Keratinocyte (primary cell): ENCODE data around the gene PLPP3. TPM values are rescaled to one million over a fixed set of nuclear protein-coding genes. Genes with fewer than 3 reads are reported as not detected.

Experiments used
- DNase-seq: peaks from one replicate; pipeline ENCODE4 v3.0.0-alpha.2; 2011; ENCODE audit warnings: low read depth, missing footprints, low spot score
- FAIRE-seq: peaks from 2 replicates; lab custom pipeline; 2011; peaks lifted over from hg19 to GRCh38; lab: Jason Lieb, UNC
- H2AFZ ChIP-seq: 2 replicates; pipeline ENCODE4 v1.6.0; 2012; ENCODE audit warnings: low read length, control low read depth, inconsistent platforms; ENCODE audit not compliant: control insufficient read depth
- H3K27ac ChIP-seq: 2 replicates; pipeline ENCODE4 v1.5.1; 2011; ENCODE audit warnings: low read length; ENCODE audit not compliant: control insufficient read depth, insufficient read depth
- H3K27me3 ChIP-seq: 3 replicates; pipeline ENCODE4 v1.6.0; 2011; ENCODE audit warnings: low read length; ENCODE audit not compliant: control insufficient read depth, insufficient read depth; ENCODE audit errors: extremely low read depth
- H3K36me3 ChIP-seq, 2 experiments: 2 replicates in 1 of 2; 3 replicates in 1 of 2; pipeline ENCODE4 v1.5.1; 2011; ENCODE audit warnings: low read length in 2 of 2, mild to moderate bottlenecking in 1 of 2; ENCODE audit not compliant: control insufficient read depth in 2 of 2, insufficient read depth in 2 of 2; ENCODE audit errors: extremely low read depth in 1 of 2
- H3K4me1 ChIP-seq: 3 replicates; pipeline ENCODE4 v1.5.1; 2011; ENCODE audit warnings: low read length; ENCODE audit not compliant: control insufficient read depth, insufficient read depth; ENCODE audit errors: extremely low read depth
- H3K4me2 ChIP-seq: 3 replicates; pipeline ENCODE4 v1.6.0; 2011; ENCODE audit warnings: low read depth, low read length; ENCODE audit not compliant: control insufficient read depth, insufficient read depth; ENCODE audit errors: extremely low read depth
- H3K4me3 ChIP-seq, 3 experiments: fragments of 200-600 bp in 1 of 3; sonication (generic) in 1 of 3; 2 replicates in 2 of 3; 3 replicates in 1 of 3; pipeline ENCODE4 v1.5.1; 2011 to 2016; ENCODE audit warnings: low read length in 3 of 3, mild to moderate bottlenecking in 3 of 3, control low read depth in 2 of 3, inconsistent platforms in 1 of 3, low read depth in 1 of 3, mixed read lengths in 1 of 3, mixed run types in 1 of 3, moderate library complexity in 1 of 3; ENCODE audit not compliant: control insufficient read depth in 2 of 3, insufficient read depth in 2 of 3; ENCODE audit errors: extremely low read depth in 1 of 3
- H3K79me2 ChIP-seq: 2 replicates; pipeline ENCODE4 v1.6.0; 2012; ENCODE audit warnings: low read length; ENCODE audit not compliant: control insufficient read depth, insufficient read depth
- H3K9ac ChIP-seq: 3 replicates; pipeline ENCODE4 v1.6.0; 2011; ENCODE audit warnings: low read length; ENCODE audit not compliant: control insufficient read depth, insufficient read depth; ENCODE audit errors: extremely low read depth
- H3K9me1 ChIP-seq: 3 replicates; pipeline ENCODE4 v1.6.0; 2011; ENCODE audit warnings: low read length; ENCODE audit not compliant: control insufficient read depth, insufficient read depth; ENCODE audit errors: extremely low read depth
- H3K9me3 ChIP-seq: 2 replicates; pipeline ENCODE4 v1.5.1; 2012; ENCODE audit warnings: low read depth, low read length; ENCODE audit not compliant: control insufficient read depth
- H4K20me1 ChIP-seq: 3 replicates; pipeline ENCODE4 v1.6.0; 2011; ENCODE audit warnings: low read length; ENCODE audit not compliant: control insufficient read depth, insufficient read depth; ENCODE audit errors: extremely low read depth
- EZH2 ChIP-seq: IDR thresholded peaks from one replicate; pipeline ENCODE4 v1.6.1; 2012; ENCODE audit warnings: inconsistent platforms, mild to moderate bottlenecking, low read length, moderate library complexity
- dilution Hi-C: fragments of 300-500 bp; cut with MboI; formaldehyde crosslinking; loops from one replicate; pipeline ENCODE4 v1.7.0; 2020; ENCODE audit warnings: low sequenced_read_pairs; ENCODE audit not compliant: extremely low pct_ligation_motif_present
- polyA plus RNA-seq, 5 experiments: library from polyadenylated mRNA; depleted of rRNA in 3 of 5; stranded (reverse) in 3 of 5; stranded (forward) in 1 of 5; unstranded in 1 of 5; fragments of >200 nt; gene quantifications; 1 replicate in 1 of 5; 2 replicates in 3 of 5; 3 replicates in 1 of 5; pipeline versions ENCODE4 v1.2.1 to v1.2.3, GENCODE V29; 2011 to 2012; ENCODE audit warnings: missing spikeins in 2 of 5, low read depth in 1 of 5, low replicate concordance in 1 of 5
- TF ChIP-seq, protein P1 (sequence below), 3 experiments: IDR thresholded peaks in 1 of 3; conservative IDR thresholded peaks in 1 of 3; optimal IDR thresholded peaks in 1 of 3; 2 replicates in 2 of 3; 3 replicates in 1 of 3; pipeline versions ENCODE3 to v1.5.1; 2011; ENCODE audit warnings: low read length in 3 of 3, mild to moderate bottlenecking in 3 of 3, moderate library complexity in 2 of 3, control low read depth in 1 of 3, inconsistent platforms in 1 of 3; ENCODE audit not compliant: insufficient read depth in 2 of 3; ENCODE audit errors: extremely low read depth in 1 of 3

PLPP3 gene
- polyA plus RNA-seq, 1 donor (not counting 4 experiments of a cell fraction or from before 2014, with no cell fraction given): 4.0 TPM

DNA sequence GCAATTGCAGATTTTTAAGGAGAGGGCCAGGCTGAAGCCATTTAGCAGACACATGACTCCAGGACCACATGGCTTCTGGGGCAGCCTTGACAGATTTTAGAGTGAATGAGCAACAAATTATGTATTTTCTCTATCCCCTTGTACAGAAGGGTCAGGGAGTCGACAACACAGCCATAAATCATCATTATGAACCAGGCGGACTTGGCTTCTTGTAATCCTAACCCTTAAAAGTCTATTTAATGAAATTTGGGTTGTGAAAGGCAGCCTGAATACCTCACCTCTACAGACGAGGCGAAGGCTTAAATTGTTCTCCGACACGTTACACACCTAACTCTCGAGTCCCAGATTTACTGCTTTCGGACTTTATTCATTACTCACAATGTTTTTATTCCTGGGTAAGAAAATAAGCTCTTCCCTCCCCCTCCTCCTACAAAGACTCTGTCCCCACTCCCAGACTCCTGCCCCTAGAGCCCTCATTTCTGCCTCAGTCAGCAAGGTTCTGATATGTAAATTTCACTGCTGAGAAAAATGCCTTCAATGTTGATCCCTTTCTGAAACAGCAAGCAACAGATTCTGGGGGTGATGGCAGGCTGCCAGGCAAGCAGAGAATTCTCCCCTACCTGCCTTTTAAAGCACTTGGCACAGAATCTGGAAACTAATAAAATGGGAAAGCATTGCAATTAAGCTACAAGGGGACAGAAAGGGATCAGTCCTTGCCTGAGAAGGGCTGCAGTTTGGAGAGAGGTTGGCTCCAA, 51.6 kb downstream of the PLPP3 start:
- no peak for TF ChIP-seq EZH2
- TF ChIP-seq, protein P1, sequence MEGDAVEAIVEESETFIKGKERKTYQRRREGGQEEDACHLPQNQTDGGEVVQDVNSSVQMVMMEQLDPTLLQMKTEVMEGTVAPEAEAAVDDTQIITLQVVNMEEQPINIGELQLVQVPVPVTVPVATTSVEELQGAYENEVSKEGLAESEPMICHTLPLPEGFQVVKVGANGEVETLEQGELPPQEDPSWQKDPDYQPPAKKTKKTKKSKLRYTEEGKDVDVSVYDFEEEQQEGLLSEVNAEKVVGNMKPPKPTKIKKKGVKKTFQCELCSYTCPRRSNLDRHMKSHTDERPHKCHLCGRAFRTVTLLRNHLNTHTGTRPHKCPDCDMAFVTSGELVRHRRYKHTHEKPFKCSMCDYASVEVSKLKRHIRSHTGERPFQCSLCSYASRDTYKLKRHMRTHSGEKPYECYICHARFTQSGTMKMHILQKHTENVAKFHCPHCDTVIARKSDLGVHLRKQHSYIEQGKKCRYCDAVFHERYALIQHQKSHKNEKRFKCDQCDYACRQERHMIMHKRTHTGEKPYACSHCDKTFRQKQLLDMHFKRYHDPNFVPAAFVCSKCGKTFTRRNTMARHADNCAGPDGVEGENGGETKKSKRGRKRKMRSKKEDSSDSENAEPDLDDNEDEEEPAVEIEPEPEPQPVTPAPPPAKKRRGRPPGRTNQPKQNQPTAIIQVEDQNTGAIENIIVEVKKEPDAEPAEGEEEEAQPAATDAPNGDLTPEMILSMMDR (optimal IDR thresholded peaks at IDR 0.05 in 1 of 3, IDR thresholded peaks at IDR 0.05 in 1 of 3, conservative IDR thresholded peaks at IDR 0.05 in 1 of 3; ENCODE audit: extremely low read depth in 1 of 3, insufficient read depth in 2 of 3, low read length in 3 of 3): no peak
- dilution Hi-C loops: no loop called here
- H3K27me3 ChIP-seq: no peaks in the 10 kb centered on the region
- no peak overlapping the region for H3K4me3 ChIP-seq
- H4K20me1 ChIP-seq: no peaks in the 10 kb centered on the region
- H3K9ac ChIP-seq: no peak overlapping the region
- H2AFZ ChIP-seq: no peak overlapping the region
- no peak overlapping the region for H3K27ac ChIP-seq
- H3K4me1 ChIP-seq: peaks cover 7% of the 10 kb centered on the region
- no peaks in the 10 kb centered on the region for H3K79me2 ChIP-seq
- H3K36me3 ChIP-seq: peaks cover 0 to 1% of the 10 kb centered on the region in 2 experiments
- FAIRE-seq (no peak), DNase-seq (no peak)
- H3K9me1 ChIP-seq: no peaks in the 10 kb centered on the region
- H3K9me3 ChIP-seq: no peaks in the 10 kb centered on the region
- H3K4me2 ChIP-seq: no peak overlapping the region

DNA sequence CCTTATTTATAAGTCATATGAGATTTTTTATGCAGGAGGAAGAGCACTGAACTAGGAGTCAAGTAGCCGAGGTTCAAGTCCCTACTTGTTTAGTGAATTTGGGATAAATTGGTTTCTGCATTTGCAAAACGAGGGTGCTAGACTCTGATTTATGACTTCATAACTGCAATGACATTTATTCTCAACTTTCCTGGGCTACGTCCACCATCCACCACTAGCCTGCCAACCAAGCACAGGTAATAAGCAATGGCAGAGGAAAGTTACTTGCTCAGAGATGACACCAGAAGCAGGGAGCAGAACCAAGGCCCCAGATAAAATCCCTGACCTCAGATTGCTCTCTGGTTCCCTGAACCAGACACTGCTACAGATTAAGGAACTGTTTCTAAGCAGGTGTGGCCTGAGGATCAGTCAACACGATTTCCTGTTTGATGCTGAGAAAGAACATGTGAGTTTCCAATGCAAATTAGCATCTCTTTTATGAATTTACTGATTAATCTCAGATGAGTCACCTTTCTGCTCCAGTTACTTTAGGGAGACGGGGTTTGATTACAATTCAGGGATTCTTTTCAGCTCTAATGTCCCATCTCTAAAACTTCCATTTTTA, 52.7 kb downstream of the PLPP3 start:
- H3K4me2 ChIP-seq: peak overlapping the region; percentile 18
- H3K27me3 ChIP-seq: no peaks in the 10 kb centered on the region
- no peaks in the 10 kb centered on the region for H3K79me2 ChIP-seq
- dilution Hi-C loops: no loop called here
- no peaks in the 10 kb centered on the region for H4K20me1 ChIP-seq
- H3K9me1 ChIP-seq: no peaks in the 10 kb centered on the region
- no peaks in the 10 kb centered on the region for H3K9me3 ChIP-seq
- FAIRE-seq (peak; percentile 61), DNase-seq (no peak)
- H3K27ac ChIP-seq: no peak overlapping the region
- H3K36me3 ChIP-seq: peaks cover 0 to 1% of the 10 kb centered on the region in 2 experiments
- no peak overlapping the region for H3K4me3 ChIP-seq
- no peak for TF ChIP-seq EZH2
- peaks cover 7% of the 10 kb centered on the region for H3K4me1 ChIP-seq
- H2AFZ ChIP-seq: peak overlapping the region; percentile 8
- H3K9ac ChIP-seq: no peak overlapping the region
